ENCODE data around the gene PTPRJ.

The PTPRJ gene

DNA sequence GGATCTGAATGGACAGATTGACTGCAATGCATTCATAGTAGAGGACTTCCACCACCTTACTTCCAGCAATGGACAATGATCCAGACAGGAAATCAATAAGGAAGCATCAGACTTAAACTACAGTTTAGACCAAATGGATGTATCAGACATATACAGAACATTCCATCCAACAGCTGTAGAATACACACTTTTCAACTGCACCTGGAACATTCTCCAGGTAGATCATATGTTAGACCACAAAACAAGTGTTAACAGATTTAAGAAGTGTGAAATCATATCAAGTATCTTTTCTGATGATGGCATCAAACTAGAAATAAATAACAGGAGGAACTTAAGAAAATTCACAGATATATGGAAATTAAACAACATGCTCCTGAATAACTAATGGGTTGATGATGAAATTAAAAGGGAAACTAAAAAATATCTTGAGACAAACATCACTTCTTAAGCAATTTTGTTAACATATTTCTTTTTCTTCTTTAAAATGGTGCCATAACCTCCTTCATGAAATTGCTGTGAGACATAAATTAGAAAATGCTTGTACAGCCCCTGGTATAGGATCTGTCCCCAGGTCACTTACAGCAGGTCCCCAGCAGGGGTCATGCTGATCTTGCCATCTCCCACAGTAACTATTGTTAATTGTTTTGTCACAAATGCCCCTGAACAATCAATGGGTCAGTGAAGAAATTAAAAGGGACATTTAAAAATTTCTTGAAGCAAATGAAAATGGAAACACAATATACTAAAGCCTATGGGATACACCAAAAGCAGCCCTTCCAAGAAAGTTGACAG is 136.3 kb downstream of the PTPRJ start:
- CTCF ChIA-PET: interaction anchor here (0.6 to 20.8 kb wide), 3 partner anchors 25 to 218 kb away, joined by 3 to 272 read pairs (median 4); no protein-coding TSS in a partner anchor
- H3K27me3 ChIP-seq (replicated peaks in 2 of 5; ENCODE audit: control insufficient read depth in 4 of 5, insufficient read depth in 5 of 5, low read length in 4 of 5): peaks cover 0 to 3% (median 0%) of the 10 kb centered on the region in 5 experiments

DNA sequence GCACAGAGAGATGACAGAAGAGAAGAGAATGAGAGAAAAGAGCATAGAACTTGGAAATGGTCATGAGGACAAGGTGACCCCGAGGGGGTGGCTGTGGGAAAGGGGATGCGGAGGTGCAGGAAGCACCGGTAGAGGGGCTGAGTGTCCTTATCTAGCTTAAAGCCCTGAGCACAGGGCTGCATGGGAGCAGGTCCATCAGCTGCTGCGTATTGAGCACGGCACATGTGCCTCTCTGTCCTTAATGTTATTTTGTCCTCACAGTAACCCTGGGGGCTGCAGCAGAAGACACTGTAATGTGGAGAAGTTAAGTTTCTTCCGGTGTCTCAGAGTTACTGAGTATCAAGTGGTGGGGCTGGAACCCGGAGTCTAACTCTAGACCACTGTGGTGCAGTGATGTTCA is 141.9 kb downstream of the PTPRJ start:
- CTCF ChIA-PET: interaction anchor here (1.0 to 1.2 kb wide), 2 partner anchors 12 to 15 kb away, joined by 4 to 5 read pairs; no protein-coding TSS in a partner anchor
- H3K27me3 ChIP-seq (replicated peaks in 2 of 5; ENCODE audit: control insufficient read depth in 4 of 5, insufficient read depth in 5 of 5, low read length in 4 of 5): peaks cover 0 to 3% (median 0%) of the 10 kb centered on the region in 5 experiments
- no peaks in the 10 kb centered on the region for H3K36me3 ChIP-seq (ENCODE audit: control insufficient read depth in 4 of 4, insufficient read depth in 4 of 4, low read length in 3 of 4)
- POLR2A ChIA-PET: no interaction called here
- H3K4me1 ChIP-seq (ENCODE audit: control extremely low read depth in 1 of 4, control insufficient read depth in 4 of 4, insufficient read depth in 4 of 4, low read length in 3 of 4): no peaks in the 10 kb centered on the region
- 96% methylated on average over 3 of the region's 7 CpGs for WGBS (ENCODE audit: insufficient coverage)
- H3K27ac ChIP-seq (ENCODE audit: insufficient read depth in 1 of 2, low read depth in 1 of 2, low read length in 2 of 2, poor library complexity in 1 of 2, severe bottlenecking in 2 of 2): no peak overlapping the region
- H3K9me3 ChIP-seq (ENCODE audit: control extremely low read depth in 1 of 5, control insufficient read depth in 4 of 5, insufficient read depth in 2 of 5, low read depth in 1 of 5, low read length in 4 of 5): no peaks in the 10 kb centered on the region
- no peak for DNase-seq
- H3K4me3 ChIP-seq (ENCODE audit: control insufficient read depth in 1 of 7, extremely low read depth in 1 of 7, insufficient read depth in 4 of 7, low read depth in 2 of 7, low read length in 6 of 7): no peak overlapping the region

More for the DNA sequence above, 136.3 kb downstream of the PTPRJ start:
- H3K36me3 ChIP-seq (ENCODE audit: control insufficient read depth in 4 of 4, insufficient read depth in 4 of 4, low read length in 3 of 4): no peaks in the 10 kb centered on the region
- no peak overlapping the region for H3K4me3 ChIP-seq (ENCODE audit: control insufficient read depth in 1 of 7, extremely low read depth in 1 of 7, insufficient read depth in 4 of 7, low read depth in 2 of 7, low read length in 6 of 7)
- H3K27ac ChIP-seq (ENCODE audit: insufficient read depth in 1 of 2, low read depth in 1 of 2, low read length in 2 of 2, poor library complexity in 1 of 2, severe bottlenecking in 2 of 2): no peak overlapping the region
- H3K4me1 ChIP-seq (ENCODE audit: control extremely low read depth in 1 of 4, control insufficient read depth in 4 of 4, insufficient read depth in 4 of 4, low read length in 3 of 4): no peaks in the 10 kb centered on the region
- peak in 2 of 3 donors; percentile 32 to 34 for DNase-seq
- H3K9me3 ChIP-seq (ENCODE audit: control extremely low read depth in 1 of 5, control insufficient read depth in 4 of 5, insufficient read depth in 2 of 5, low read depth in 1 of 5, low read length in 4 of 5): peaks cover 0 to 15% (median 4%) of the 10 kb centered on the region in 5 experiments
- POLR2A ChIA-PET: no interaction called here

DNA sequence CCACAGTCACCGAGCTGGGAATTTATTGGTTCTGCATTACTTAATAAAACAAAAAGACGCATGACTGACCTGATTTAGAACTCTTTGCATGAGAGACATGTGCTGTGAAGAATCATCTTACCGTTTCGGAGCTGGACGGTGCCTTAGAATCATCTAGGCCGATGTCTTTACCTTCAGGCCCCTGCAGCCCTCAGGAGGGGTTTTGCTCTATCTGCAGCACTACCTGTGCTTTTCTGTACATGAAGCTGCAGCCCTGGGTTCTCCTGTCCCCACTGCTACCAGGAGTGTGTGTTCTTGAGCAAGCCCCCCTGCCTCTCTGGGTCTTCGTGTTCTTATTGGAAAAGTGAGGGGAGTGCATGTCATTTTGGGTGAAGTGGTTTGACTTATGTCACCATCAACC is 142.3 kb downstream of the PTPRJ start:
- H3K4me1 ChIP-seq (ENCODE audit: control extremely low read depth in 1 of 4, control insufficient read depth in 4 of 4, insufficient read depth in 4 of 4, low read length in 3 of 4): no peaks in the 10 kb centered on the region
- H3K9me3 ChIP-seq (ENCODE audit: control extremely low read depth in 1 of 5, control insufficient read depth in 4 of 5, insufficient read depth in 2 of 5, low read depth in 1 of 5, low read length in 4 of 5): no peaks in the 10 kb centered on the region
- no peak overlapping the region for H3K4me3 ChIP-seq (ENCODE audit: control insufficient read depth in 1 of 7, extremely low read depth in 1 of 7, insufficient read depth in 4 of 7, low read depth in 2 of 7, low read length in 6 of 7)
- no peak for DNase-seq
- peaks cover 0 to 3% (median 0%) of the 10 kb centered on the region in 5 experiments for H3K27me3 ChIP-seq (replicated peaks in 2 of 5; ENCODE audit: control insufficient read depth in 4 of 5, insufficient read depth in 5 of 5, low read length in 4 of 5)
- POLR2A ChIA-PET: no interaction called here
- H3K27ac ChIP-seq (ENCODE audit: insufficient read depth in 1 of 2, low read depth in 1 of 2, low read length in 2 of 2, poor library complexity in 1 of 2, severe bottlenecking in 2 of 2): no peak overlapping the region
- CTCF ChIA-PET: interaction anchor here (1.0 to 1.2 kb wide), 2 partner anchors 12 to 15 kb away, joined by 4 to 5 read pairs; no protein-coding TSS in a partner anchor
- H3K36me3 ChIP-seq (ENCODE audit: control insufficient read depth in 4 of 4, insufficient read depth in 4 of 4, low read length in 3 of 4): no peaks in the 10 kb centered on the region
- WGBS (ENCODE audit: insufficient coverage): 98% methylated on average over 7 of the region's 7 CpGs

DNA sequence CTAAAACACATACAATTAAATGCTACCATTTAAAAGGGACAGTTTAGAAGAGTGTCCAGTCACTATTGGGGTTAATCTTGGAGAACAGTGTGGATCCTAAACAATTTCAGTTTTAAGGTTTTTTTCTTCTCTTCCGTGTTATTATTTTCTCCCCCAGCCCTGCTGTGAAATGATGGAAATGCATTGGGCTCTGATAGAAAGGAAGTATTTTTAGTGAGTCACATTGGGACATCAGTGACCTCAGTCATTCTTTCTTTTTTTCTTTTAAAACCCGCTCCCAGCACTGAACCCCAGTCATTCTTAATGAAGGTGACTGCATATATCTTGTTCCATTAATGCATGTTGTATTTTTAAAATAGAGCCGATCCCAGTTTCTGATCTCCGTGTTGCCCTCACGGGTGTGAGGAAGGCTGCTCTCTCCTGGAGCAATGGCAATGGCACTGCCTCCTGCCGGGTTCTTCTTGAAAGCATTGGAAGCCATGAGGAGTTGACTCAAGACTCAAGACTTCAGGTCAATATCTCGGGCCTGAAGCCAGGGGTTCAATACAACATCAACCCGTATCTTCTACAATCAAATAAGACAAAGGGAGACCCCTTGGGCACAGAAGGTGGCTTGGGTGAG is 143.0 kb downstream of the PTPRJ start:
- no peak overlapping the region for H3K27ac ChIP-seq (ENCODE audit: insufficient read depth in 1 of 2, low read depth in 1 of 2, low read length in 2 of 2, poor library complexity in 1 of 2, severe bottlenecking in 2 of 2)
- no peaks in the 10 kb centered on the region for H3K9me3 ChIP-seq (ENCODE audit: control extremely low read depth in 1 of 5, control insufficient read depth in 4 of 5, insufficient read depth in 2 of 5, low read depth in 1 of 5, low read length in 4 of 5)
- no peak for DNase-seq
- H3K4me3 ChIP-seq (ENCODE audit: control insufficient read depth in 1 of 7, extremely low read depth in 1 of 7, insufficient read depth in 4 of 7, low read depth in 2 of 7, low read length in 6 of 7): no peak overlapping the region
- 94% methylated on average over 3 of the region's 8 CpGs for WGBS (ENCODE audit: insufficient coverage)
- H3K4me1 ChIP-seq (ENCODE audit: control extremely low read depth in 1 of 4, control insufficient read depth in 4 of 4, insufficient read depth in 4 of 4, low read length in 3 of 4): no peaks in the 10 kb centered on the region
- H3K27me3 ChIP-seq (replicated peaks in 2 of 5; ENCODE audit: control insufficient read depth in 4 of 5, insufficient read depth in 5 of 5, low read length in 4 of 5): no peaks in the 10 kb centered on the region
- CTCF ChIA-PET: no interaction called here
- peaks cover 0 to 2% (median 0%) of the 10 kb centered on the region in 4 experiments for H3K36me3 ChIP-seq (ENCODE audit: control insufficient read depth in 4 of 4, insufficient read depth in 4 of 4, low read length in 3 of 4)
- POLR2A ChIA-PET: no interaction called here

DNA sequence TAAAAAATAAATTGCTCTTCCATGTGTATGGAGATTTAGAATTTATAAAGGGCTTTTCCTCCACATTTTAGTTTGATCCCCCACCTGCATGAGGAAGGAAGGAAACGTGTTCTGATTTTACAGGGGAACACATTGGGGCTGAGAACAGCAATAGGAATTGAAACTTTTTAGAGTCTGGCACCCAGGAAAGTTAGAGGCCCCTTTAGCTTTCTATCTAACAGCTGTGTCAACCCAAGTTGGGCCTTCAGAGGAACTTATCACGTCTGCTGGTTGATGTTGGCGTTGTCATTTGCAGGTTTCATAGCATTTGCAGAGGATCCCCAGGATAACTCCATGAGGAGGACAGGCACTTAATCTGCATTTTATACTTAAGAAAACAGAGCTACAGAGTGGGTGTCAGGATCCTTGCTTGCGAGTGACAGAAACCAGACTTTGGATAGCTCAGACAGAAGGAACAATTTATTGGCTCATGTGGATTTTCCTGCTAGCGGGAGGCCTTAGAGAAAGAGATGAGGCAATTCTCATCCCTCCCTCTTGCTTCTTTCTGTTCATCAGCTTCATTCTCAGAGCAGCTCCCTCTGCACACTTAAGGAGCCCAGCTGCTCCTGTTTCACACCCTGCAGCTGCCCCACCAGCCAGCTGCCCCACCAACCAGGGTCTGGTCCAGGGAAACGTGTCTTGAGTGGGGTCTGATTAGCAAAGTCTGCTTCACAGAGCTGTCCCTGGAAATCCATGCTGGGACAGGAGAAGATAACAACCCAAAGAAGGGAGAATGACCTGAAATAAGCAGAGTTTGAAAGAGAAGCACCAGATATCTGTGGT is 143.8 kb downstream of the PTPRJ start:
- Histone ChIP-seq H3K27me3 (replicated peaks in 2 of 5; ENCODE audit: control insufficient read depth in 4 of 5, insufficient read depth in 5 of 5, low read length in 4 of 5) (no peaks in the 10 kb centered on the region), H3K36me3 (ENCODE audit: control insufficient read depth in 4 of 4, insufficient read depth in 4 of 4, low read length in 3 of 4) (peaks cover 0 to 2% (median 0%) of the 10 kb centered on the region in 4 experiments), H3K9me3 (ENCODE audit: control extremely low read depth in 1 of 5, control insufficient read depth in 4 of 5, insufficient read depth in 2 of 5, low read depth in 1 of 5, low read length in 4 of 5) (no peaks in the 10 kb centered on the region), H3K27ac (ENCODE audit: insufficient read depth in 1 of 2, low read depth in 1 of 2, low read length in 2 of 2, poor library complexity in 1 of 2, severe bottlenecking in 2 of 2) (no peak overlapping the region), H3K4me3 (ENCODE audit: control insufficient read depth in 1 of 7, extremely low read depth in 1 of 7, insufficient read depth in 4 of 7, low read depth in 2 of 7, low read length in 6 of 7) (no peak overlapping the region), H3K4me1 (ENCODE audit: control extremely low read depth in 1 of 4, control insufficient read depth in 4 of 4, insufficient read depth in 4 of 4, low read length in 3 of 4) (no peaks in the 10 kb centered on the region)
- DNase-seq: no peak
- POLR2A ChIA-PET: no interaction called here
- WGBS (ENCODE audit: insufficient coverage): 83% methylated on average over 6 of the region's 6 CpGs
- CTCF ChIA-PET: no interaction called here

DNA sequence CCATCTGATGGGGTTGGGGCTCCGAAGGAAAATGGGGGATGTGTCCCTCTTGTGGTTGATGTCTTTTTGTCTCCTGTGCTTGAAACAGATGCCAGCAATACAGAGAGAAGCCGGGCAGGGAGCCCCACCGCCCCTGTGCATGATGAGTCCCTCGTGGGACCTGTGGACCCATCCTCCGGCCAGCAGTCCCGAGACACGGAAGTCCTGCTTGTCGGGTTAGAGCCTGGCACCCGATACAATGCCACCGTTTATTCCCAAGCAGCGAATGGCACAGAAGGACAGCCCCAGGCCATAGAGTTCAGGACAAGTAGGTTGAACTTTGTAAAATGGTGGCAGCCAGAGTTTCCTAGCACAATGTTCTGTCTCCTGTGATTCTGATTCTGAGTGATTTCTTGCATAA is 144.5 kb downstream of the PTPRJ start:
- DNase-seq: no peak
- no peaks in the 10 kb centered on the region for H3K9me3 ChIP-seq (ENCODE audit: control extremely low read depth in 1 of 5, control insufficient read depth in 4 of 5, insufficient read depth in 2 of 5, low read depth in 1 of 5, low read length in 4 of 5)
- ChIA-PET CTCF (no interaction called here), POLR2A (no interaction called here)
- peaks cover 0 to 2% (median 0%) of the 10 kb centered on the region in 4 experiments for H3K36me3 ChIP-seq (ENCODE audit: control insufficient read depth in 4 of 4, insufficient read depth in 4 of 4, low read length in 3 of 4)
- peaks cover 0 to 2% (median 0%) of the 10 kb centered on the region in 4 experiments for H3K4me1 ChIP-seq (ENCODE audit: control extremely low read depth in 1 of 4, control insufficient read depth in 4 of 4, insufficient read depth in 4 of 4, low read length in 3 of 4)
- no peaks in the 10 kb centered on the region for H3K27me3 ChIP-seq (replicated peaks in 2 of 5; ENCODE audit: control insufficient read depth in 4 of 5, insufficient read depth in 5 of 5, low read length in 4 of 5)
- WGBS (ENCODE audit: insufficient coverage): 100% methylated on average over 9 of the region's 11 CpGs
- H3K4me3 ChIP-seq (ENCODE audit: control insufficient read depth in 1 of 7, extremely low read depth in 1 of 7, insufficient read depth in 4 of 7, low read depth in 2 of 7, low read length in 6 of 7): no peak overlapping the region
- no peak overlapping the region for H3K27ac ChIP-seq (ENCODE audit: insufficient read depth in 1 of 2, low read depth in 1 of 2, low read length in 2 of 2, poor library complexity in 1 of 2, severe bottlenecking in 2 of 2)

All from common myeloid progenitor, CD34-positive (primary cell).